22Rv1 (cell line): ENCODE data around the gene KRTAP10-2.

Source experiments
- H3K27ac ChIP-seq: fragments of 450-650 bp; 2 replicates; pipeline ENCODE4 v1.5.1; 2017
- ZFX ChIP-seq: fragments of 450-650 bp; IDR thresholded peaks from 2 replicates; pipeline ENCODE4 v1.6.1; 2017; ENCODE audit warnings: antibody characterized with exemption, borderline replicate concordance
- TF ChIP-seq, protein P1 (sequence below): fragments of 450-650 bp; IDR thresholded peaks from 2 replicates; pipeline ENCODE4 v1.5.1; 2017; ENCODE audit warnings: mild to moderate bottlenecking

Gene KRTAP10-2

GRCh38 chr21:44572959-44573583 is 21.8 kb upstream of the KRTAP10-2 start:
- TF ChIP-seq, protein P1, sequence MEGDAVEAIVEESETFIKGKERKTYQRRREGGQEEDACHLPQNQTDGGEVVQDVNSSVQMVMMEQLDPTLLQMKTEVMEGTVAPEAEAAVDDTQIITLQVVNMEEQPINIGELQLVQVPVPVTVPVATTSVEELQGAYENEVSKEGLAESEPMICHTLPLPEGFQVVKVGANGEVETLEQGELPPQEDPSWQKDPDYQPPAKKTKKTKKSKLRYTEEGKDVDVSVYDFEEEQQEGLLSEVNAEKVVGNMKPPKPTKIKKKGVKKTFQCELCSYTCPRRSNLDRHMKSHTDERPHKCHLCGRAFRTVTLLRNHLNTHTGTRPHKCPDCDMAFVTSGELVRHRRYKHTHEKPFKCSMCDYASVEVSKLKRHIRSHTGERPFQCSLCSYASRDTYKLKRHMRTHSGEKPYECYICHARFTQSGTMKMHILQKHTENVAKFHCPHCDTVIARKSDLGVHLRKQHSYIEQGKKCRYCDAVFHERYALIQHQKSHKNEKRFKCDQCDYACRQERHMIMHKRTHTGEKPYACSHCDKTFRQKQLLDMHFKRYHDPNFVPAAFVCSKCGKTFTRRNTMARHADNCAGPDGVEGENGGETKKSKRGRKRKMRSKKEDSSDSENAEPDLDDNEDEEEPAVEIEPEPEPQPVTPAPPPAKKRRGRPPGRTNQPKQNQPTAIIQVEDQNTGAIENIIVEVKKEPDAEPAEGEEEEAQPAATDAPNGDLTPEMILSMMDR, result no peak
- no peak for TF ChIP-seq ZFX
- H3K27ac ChIP-seq, result no peak overlapping the region

DNA sequence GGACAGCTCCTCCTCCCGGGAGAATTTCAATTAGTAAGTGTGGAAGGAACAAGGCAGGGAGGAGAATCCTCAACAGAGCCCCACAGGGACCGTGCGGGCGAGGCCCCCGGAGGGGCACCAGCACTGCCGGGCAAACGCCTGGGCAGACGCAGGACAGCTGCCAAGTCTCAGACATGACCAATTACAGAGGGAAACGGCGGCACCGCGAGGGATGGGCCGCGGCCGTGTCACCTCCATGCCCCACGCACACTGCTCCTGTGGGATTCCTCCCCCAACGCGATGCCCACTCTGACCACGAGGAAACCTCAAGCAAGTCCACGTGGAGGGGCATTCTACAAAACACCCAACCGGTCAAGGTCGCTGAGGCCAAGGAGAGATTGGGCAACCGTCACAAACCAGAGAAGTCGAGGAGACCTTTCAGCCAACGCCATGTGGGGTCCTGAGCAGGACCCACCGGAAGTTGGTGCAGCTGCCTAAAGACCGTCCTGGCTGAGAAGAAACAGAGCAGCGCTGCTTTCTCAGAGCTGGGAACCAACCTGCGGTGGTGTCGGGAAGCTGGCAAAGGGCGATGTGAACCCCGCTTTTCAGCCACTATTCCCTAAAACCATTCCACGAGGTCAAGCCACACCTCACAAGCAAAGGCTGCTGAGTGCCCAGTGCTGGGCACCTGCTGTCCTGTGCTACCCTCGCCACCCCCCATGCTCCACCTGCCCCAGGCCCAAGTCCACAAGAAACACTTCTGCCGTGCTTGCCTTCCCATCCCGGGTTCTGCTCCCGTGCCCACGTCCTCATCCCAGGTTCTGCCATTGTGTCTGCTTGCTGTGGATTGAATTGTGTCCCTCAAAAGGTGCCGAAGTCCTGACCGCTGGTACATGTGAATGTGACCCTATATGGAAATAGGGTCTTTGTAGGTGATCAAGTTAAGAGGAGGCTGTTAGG is 20.8 kb upstream of the KRTAP10-2 start:
- TF ChIP-seq, protein P1, result no peak
- no peak for TF ChIP-seq ZFX
- no peak overlapping the region for H3K27ac ChIP-seq

DNA sequence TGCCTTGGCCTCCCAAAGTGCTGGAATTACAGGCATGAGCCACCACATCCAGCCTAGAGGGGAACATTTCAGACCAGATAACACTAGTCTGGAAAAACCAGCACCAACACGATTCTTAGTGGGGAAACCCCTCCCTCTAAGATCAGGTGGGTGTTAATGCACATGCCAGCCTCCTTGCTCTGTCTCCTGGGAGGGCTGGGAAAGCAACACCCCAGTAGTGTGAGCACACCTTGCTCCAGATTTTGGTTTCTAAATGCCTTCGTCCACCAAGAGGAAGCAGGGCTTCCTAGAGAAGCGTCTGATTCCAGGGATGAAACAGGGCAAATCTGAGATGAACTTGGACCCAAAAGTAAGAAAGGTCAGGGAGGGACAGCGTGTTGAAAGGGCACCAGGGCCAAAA is 20.0 kb upstream of the KRTAP10-2 start:
- TF ChIP-seq, protein P1, result no peak
- TF ChIP-seq ZFX, result no peak

DNA sequence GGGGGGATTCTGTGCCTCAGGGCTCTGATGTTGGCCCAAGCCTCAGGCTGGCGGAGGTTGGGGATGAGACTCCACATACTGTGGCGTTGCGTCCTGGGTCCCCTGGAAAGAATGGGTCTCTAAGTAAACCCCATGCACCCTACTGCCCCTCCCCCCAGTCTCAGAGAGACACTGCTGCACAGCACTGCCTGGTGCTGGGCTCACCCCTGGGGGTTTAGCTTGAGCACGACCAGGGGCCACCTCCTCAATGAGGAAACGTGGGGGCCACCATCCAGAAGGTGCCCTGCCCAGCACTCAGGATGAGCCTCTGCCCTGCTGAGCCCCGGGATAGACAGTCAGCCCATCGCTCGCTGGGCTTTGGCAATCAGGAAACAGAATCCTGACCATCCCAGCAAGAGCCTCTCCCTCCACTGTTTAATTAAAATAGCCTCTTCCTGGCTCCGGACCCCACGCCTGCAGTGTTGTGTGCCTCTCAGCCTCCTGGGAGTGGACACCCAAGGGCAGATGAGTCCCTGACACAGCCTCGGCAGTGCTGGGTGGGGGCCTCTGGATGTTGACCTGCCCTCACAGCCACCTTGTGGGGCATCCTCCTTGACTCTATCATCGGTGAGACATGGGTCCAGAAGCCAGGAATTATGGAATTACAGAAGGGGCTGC is 18.7 kb upstream of the KRTAP10-2 start:
- no peak overlapping the region for H3K27ac ChIP-seq
- TF ChIP-seq, protein P1, result no peak
- no peak for TF ChIP-seq ZFX

More for the DNA sequence above, 20.0 kb upstream of the KRTAP10-2 start:
- no peak overlapping the region for H3K27ac ChIP-seq

DNA sequence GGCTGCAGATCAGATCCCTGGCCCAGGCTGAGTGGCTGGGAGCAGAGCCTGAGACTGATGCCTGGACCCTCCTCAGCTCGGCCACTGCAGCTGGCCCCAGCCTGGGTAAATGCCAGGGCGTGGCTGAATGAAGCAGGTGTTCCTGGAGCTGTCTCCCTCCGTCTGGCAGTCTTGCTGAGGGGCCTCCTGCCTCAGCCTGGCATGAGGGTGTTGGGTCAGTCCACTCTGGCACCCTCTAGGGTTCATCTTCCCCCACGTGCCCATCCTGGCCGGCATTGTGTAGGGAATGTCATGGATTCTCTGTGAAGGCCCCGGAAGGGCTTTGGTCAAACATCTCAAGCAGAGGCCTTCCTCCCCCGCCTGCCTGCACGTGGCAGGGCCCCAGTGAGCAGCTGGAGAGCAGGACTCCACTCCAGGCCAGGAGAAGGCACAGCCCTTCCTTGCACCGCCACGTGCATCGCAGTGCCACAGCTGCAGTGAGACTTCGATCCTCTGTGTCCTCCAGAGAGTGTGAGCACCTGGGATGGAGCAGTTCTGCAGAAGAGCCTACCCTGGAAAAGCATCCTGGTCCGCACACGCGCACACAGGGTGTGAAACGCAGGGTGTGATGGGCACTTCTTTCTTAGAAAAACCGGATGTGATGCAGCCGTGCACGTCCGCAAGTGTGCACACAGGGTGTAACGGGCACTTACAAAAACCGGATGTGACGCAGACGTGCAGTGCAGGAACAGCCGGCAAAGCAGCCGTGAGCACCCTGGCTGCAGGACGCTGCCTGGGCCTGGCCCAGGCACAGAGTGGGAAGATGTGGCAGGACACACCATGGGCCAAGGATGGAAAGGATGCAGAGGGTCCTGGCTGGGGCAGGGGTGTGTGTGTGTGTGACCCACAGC is 17.6 kb upstream of the KRTAP10-2 start:
- H3K27ac ChIP-seq, result no peak overlapping the region
- TF ChIP-seq, protein P1, result no peak
- no peak for TF ChIP-seq ZFX

- TF ChIP-seq, protein P1, result no peak
- no peak for TF ChIP-seq ZFX
- no peak overlapping the region for H3K27ac ChIP-seq
These were observed 17.0 kb upstream of the KRTAP10-2 start for GRCh38 chr21:44568261-44568660.
